ENCODE measurements around the gene WNT9A.

The WNT9A gene

DNA sequence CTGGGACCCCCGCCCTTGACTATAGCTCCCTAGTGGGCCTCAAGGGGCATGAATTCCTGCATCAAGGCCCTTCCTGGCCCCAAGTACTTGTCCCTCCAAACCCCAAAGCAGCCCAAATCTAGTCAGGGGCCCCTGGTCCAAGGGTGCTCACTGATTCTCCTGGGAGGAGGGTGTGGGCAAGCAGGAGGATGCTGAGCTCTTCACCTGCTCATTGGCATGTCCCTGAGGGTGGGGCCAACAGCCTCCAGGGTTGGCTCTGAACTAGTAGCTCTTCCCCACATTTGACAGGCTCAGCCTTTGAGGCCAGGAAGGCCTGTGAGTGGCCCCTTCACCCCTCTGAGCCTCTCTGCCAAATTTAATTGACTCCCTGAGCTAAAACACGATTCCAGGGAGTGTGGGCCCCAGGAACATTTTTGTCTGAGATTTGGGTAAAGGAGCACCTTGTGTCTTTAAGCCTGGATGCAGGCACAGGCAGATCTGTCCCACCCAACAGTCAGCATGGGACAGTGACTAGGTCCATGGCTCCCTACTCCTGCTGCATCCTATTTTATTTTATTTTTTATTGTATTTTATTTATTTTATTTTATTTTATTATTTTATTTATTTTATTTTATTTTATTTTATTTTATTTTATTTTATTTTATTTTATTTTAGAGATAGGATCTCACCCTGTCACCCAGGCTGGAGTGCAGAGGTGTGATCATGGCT, 11.0 kb upstream of the WNT9A start:
- TF ChIP-seq NFIC (IDR thresholded peaks at IDR 0.05) (no peak), FOXM1 (IDR thresholded peaks at IDR 0.05; ENCODE audit: borderline replicate concordance, low read depth) (no peak), RAD21 (IDR thresholded peaks at IDR 0.05; ENCODE audit: low read depth) (no peak), USF1 (IDR thresholded peaks at IDR 0.05) (no peak), CEBPB (IDR thresholded peaks at IDR 0.05) (no peak), ZBTB7A (IDR thresholded peaks at IDR 0.05; ENCODE audit: low read depth) (no peak), TAF1 (IDR thresholded peaks at IDR 0.05; ENCODE audit: low read depth) (no peak), EP300 (IDR thresholded peaks at IDR 0.05; ENCODE audit: borderline replicate concordance) (no peak), TCF12 (IDR thresholded peaks at IDR 0.05; ENCODE audit: low read depth) (no peak), YY1 (IDR thresholded peaks at IDR 0.05; ENCODE audit: low read depth) (no peak), EGR1 (IDR thresholded peaks at IDR 0.05) (no peak), TEAD4 (IDR thresholded peaks at IDR 0.05) (no peak), CREB1 (IDR thresholded peaks at IDR 0.05; ENCODE audit: low read depth) (no peak)
- TF ChIP-seq, protein P1, sequence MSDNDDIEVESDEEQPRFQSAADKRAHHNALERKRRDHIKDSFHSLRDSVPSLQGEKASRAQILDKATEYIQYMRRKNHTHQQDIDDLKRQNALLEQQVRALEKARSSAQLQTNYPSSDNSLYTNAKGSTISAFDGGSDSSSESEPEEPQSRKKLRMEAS (IDR thresholded peaks at IDR 0.05): no peak
- TF ChIP-seq, protein P2, sequence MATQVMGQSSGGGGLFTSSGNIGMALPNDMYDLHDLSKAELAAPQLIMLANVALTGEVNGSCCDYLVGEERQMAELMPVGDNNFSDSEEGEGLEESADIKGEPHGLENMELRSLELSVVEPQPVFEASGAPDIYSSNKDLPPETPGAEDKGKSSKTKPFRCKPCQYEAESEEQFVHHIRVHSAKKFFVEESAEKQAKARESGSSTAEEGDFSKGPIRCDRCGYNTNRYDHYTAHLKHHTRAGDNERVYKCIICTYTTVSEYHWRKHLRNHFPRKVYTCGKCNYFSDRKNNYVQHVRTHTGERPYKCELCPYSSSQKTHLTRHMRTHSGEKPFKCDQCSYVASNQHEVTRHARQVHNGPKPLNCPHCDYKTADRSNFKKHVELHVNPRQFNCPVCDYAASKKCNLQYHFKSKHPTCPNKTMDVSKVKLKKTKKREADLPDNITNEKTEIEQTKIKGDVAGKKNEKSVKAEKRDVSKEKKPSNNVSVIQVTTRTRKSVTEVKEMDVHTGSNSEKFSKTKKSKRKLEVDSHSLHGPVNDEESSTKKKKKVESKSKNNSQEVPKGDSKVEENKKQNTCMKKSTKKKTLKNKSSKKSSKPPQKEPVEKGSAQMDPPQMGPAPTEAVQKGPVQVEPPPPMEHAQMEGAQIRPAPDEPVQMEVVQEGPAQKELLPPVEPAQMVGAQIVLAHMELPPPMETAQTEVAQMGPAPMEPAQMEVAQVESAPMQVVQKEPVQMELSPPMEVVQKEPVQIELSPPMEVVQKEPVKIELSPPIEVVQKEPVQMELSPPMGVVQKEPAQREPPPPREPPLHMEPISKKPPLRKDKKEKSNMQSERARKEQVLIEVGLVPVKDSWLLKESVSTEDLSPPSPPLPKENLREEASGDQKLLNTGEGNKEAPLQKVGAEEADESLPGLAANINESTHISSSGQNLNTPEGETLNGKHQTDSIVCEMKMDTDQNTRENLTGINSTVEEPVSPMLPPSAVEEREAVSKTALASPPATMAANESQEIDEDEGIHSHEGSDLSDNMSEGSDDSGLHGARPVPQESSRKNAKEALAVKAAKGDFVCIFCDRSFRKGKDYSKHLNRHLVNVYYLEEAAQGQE (IDR thresholded peaks at IDR 0.05; ENCODE audit: low read depth): no peak

DNA sequence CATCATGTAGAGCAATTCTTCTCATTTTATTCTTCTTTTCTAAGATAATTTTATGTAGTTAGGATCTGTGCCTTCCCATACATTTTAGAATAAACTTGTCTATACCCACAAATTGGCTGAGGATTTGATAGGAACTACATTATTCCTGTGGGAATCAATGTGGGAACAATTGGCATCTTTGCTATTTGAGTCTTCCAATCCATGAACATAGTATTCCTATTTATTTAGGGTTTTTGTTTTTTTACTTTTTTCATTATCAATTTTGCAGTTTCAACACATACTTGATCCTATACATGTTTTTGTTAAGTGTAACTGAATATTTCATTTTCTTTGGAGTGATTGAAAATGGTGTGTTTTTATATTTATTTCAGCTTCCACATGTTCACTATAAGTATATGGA, 8.1 kb upstream of the WNT9A start:
- TF ChIP-seq FOXM1 (IDR thresholded peaks at IDR 0.05; ENCODE audit: borderline replicate concordance, low read depth): no peak
- TF ChIP-seq EP300 (IDR thresholded peaks at IDR 0.05; ENCODE audit: borderline replicate concordance): no peak
- TF ChIP-seq, protein P2 (IDR thresholded peaks at IDR 0.05; ENCODE audit: low read depth): no peak
- TF ChIP-seq TAF1 (IDR thresholded peaks at IDR 0.05; ENCODE audit: low read depth): no peak
- TF ChIP-seq, protein P1 (IDR thresholded peaks at IDR 0.05): no peak
- no peak for TF ChIP-seq CREB1 (IDR thresholded peaks at IDR 0.05; ENCODE audit: low read depth)
- no peak for TF ChIP-seq CEBPB (IDR thresholded peaks at IDR 0.05)
- TF ChIP-seq YY1 (IDR thresholded peaks at IDR 0.05; ENCODE audit: low read depth): no peak
- TF ChIP-seq NFIC (IDR thresholded peaks at IDR 0.05): no peak
- no peak for TF ChIP-seq EGR1 (IDR thresholded peaks at IDR 0.05)
- no peak for TF ChIP-seq TEAD4 (IDR thresholded peaks at IDR 0.05)
- no peak for TF ChIP-seq USF1 (IDR thresholded peaks at IDR 0.05)
- TF ChIP-seq ZBTB7A (IDR thresholded peaks at IDR 0.05; ENCODE audit: low read depth): no peak
- TF ChIP-seq RAD21 (IDR thresholded peaks at IDR 0.05; ENCODE audit: low read depth): no peak
- TF ChIP-seq TCF12 (IDR thresholded peaks at IDR 0.05; ENCODE audit: low read depth): no peak

DNA sequence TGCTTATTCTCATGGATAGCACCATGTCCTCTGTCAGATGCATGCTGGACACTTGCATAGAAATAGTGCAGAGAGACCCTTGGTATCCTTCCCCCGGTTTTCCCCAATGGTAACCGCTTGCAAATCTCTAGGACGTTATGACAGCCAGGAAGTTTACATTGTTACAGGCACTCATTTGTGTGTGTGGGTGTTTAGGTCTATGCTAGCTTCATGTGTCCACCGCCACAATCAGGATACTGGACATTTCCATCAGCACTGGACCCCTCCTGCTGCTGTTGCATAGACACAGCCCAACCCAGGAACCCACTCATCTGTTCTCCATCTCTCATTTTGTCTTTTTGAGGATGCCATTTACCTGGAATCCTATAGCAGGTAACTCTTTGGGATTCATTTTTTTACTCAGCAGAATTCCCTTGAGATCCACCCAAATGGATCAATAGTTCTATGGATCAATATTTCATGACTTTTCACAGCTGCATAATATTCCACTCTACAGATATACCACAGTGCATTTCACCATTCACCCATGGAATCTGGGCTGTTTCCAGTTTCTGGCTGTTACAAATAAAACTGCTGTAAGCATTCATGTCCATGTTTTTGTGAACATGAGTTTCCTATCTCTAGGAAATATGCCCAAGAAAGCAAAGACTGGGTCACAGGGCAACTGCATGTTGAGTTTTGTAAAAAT, 6.6 kb upstream of the WNT9A start:
- TF ChIP-seq ZBTB7A (IDR thresholded peaks at IDR 0.05; ENCODE audit: low read depth) (no peak), NFIC (IDR thresholded peaks at IDR 0.05) (no peak), EP300 (IDR thresholded peaks at IDR 0.05; ENCODE audit: borderline replicate concordance) (no peak), EGR1 (IDR thresholded peaks at IDR 0.05) (no peak), CREB1 (IDR thresholded peaks at IDR 0.05; ENCODE audit: low read depth) (no peak), YY1 (IDR thresholded peaks at IDR 0.05; ENCODE audit: low read depth) (no peak), USF1 (IDR thresholded peaks at IDR 0.05) (no peak), TAF1 (IDR thresholded peaks at IDR 0.05; ENCODE audit: low read depth) (no peak), TCF12 (IDR thresholded peaks at IDR 0.05; ENCODE audit: low read depth) (no peak), CEBPB (IDR thresholded peaks at IDR 0.05) (no peak), TEAD4 (IDR thresholded peaks at IDR 0.05) (no peak), RAD21 (IDR thresholded peaks at IDR 0.05; ENCODE audit: low read depth) (no peak), FOXM1 (IDR thresholded peaks at IDR 0.05; ENCODE audit: borderline replicate concordance, low read depth) (no peak)
- TF ChIP-seq, protein P2 (IDR thresholded peaks at IDR 0.05; ENCODE audit: low read depth): no peak
- TF ChIP-seq, protein P1 (IDR thresholded peaks at IDR 0.05): no peak
